Inflammatory macrophage treated with lipopolysaccharide for 1 hour (primary cell): Measurements from ENCODE around the gene PARD6G.

Source experiments
- DNase-seq, 2 donors: peaks; one replicate each; pipeline ENCODE4 v3.0.0-alpha.2; 2020 to 2022

PARD6G gene

DNA sequence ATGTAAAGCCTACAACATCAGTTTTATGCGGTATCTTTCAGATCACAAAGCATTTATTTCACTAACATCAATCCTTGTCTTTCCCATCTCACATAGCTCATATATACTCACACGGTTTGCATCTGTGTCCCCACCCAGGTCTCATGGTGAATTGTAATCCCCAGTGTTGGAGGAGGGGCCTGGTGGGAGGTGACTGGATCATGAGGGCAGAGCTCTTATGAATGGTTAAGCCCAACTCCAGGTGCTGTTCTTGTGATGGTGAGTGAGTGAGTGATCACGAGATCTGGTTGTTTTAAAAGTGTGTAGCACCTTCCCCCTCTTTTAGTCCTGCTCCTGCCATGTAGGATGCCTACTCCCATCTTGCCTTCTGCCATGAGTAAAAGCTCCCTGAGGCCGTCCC, 42.0 kb downstream of the PARD6G start:
- DNase-seq: no peak

DNA sequence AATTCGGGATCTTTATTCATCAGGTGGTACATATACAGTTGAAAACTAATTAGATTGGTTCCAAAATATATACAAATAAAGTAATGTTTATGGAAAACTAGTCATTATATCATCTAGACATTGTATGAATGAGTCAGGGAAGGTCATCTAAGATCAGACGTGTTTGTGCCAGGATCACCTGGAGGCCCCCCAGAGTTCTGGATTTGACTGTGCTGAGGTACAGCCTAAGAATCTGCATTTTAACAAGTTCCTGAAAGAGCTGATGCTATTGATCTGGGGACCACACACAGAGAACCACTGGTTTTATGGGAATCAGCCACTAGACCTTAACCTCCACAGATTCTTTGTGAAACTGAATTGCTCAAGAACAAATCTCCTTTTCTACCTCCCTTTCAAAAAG, 43.2 kb downstream of the PARD6G start:
- no peak for DNase-seq

DNA sequence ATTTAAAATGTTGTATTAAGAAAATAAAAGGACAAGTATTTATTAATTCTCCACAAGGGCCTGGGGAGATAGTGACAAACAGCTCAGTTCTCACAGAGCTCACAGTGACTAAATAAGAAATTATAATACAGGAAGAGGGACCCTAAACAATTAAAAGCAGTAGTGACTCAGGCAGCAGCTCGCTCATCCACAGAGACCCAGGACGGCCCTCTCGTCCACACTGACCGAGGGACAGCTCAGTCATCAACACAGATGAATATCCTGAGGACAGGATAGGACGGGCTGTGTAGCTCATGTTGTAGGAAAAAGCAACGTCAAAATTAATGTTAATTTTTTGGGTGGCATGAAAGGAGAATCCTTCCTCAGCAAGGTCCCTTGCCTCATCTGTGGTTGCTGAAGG, 44.1 kb downstream of the PARD6G start:
- no peak for DNase-seq

DNA sequence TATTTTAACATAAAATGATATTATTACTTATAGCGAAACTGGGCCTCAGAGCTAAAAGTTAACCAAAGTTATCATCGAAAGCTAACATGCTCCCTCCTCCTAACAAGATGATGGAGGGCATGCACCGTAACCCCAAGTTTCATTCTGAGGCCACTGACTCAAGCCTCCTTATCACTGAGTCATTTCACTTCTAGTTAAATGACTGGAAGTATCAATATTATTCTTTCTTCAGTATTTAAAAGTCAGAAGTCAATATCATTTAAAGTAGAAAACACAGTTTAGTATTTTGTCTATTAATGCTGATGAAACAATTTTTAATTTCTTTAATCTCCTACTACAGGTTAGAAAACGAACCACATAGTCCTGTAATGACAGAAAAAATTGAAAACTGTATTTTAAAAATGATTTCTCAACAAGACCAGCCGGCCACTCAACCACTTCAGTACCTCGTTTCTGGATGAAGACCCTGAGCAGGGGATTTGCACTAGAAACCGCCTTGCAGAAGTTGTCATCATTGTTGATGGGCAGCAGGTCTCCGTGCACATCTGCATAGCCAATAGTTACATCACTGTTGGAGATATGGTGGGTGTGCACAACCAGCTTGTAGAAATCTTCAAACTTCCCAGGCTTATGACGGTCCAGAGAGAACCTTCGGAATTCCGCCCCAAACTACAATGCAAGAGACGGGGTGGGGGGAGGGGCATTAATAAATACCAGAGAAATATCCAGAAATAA, 44.9 kb downstream of the PARD6G start:
- no peak for DNase-seq

DNA sequence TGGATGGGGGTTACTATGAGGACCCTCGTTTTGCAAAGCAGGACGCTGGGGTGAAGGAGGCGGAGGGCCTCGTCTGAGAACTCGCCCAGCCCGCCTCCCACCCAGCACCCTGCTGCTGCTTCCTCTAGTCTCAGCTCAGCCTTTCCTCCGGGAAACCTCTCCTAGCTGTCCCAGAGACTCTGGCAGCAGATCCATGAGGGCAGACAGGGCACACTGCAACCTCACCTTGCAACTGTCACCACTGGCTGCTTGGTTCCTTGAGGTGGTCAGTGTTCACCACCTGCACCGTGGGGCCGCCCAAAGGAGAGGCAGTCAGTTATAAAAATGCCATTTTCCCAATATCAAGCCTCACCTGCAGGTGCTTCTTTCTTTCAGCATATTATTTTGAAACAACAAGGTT, 45.6 kb downstream of the PARD6G start:
- DNase-seq: no peak

DNA sequence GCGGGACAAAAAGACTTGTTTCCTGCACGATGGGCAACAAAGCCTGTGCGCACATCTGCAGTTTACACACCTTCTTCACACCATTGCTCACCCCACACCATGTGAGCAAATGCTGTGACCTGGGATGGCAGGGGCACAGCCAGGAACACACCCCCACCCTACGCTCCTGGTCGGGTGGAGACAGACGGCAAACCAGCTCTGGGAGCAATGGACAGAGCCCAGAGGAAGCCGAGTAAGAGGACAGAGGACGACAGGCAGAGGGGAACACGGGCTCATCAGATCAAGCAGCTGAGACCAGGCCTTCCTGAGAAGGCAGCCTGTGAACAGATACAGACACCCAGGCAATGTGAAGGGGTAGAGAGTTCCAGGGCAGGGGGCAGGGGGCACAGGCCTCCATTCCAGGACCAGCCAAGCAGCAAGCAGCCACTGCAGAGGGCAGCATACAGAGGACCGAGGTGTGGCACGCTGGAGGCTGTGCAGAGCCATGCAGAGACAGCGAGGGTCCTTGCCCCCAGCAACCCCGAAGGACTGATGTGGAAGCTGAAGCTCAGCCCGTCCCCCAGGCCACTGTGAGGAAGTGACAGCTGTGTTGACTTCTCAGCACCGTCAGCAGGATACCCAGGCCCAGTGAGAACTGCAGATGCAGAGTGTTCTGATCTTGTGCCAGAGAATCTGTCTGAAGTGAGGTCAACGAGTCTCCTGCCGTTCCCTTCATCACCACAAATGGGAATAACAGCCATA, 46.2 kb downstream of the PARD6G start:
- DNase-seq: no peak

DNA sequence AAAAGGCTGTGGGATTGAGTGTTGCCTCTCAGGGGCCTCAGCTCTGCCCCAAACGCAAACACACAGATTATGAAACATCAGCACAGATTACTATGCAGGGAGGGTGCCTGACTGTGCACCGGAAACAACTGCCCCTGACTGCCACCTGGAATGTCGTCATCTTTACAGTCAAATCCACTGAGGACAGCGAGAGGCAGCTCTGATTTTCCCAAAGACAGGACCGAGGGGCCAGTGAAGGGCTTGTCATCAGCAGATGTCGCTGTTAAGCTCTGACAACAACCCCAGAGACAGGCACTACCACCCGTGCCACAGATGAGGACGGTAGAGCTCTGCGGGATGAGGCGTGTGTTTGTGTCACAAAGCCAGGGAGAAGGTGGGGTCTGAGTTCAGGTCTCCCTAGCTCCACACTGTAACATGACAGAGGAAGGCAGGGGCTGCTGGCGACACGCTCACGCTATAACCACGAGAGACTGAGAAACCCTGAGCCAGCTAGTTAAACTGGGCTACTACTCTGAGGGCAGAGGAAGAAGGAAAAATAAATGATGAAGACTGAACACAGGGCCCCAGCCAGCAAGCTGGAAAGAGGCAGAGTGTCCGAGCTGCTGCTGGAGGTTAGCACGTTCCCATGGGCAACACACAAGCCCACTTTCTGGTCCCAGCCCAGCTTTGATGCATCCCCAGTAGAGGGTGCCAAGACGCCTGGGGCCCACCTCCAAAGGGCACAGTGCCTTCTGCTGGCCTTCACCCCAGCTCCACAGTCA, 47.0 kb downstream of the PARD6G start:
- DNase-seq: no peak

DNA sequence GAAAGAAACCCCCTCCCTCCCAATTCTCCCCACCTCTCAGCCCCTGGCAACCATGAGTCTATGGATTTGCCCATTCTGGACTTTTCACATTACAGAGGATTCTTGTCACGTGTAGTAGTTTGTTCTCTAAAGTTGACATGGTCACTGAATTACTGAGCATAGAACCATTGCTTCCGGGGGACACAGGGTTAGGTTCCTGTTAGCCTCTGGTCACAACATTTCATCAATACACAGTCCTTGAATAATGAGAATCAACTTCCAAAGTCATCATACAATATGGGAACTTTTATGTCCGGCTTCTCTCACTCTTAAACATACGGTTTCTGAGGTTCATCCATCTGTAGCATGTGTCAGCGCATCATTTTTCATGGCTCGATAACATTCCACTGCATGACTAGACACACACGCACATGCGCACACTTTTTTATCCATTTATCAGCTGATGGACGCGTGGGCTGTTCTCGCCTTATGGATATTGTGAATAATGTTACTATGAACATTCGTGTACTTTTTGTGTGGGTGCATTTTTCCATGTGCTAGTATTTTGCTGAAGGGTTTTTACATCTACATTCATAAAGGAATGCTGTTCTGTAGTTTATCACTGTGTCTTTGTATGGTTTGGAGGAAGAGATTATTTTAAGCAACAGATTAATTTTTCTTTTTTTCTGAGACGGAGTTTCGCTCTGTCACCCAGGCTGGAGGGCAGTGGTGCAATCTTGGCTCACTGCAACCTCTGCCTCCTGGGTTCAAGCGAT, 48.1 kb downstream of the PARD6G start:
- DNase-seq: no peak

DNA sequence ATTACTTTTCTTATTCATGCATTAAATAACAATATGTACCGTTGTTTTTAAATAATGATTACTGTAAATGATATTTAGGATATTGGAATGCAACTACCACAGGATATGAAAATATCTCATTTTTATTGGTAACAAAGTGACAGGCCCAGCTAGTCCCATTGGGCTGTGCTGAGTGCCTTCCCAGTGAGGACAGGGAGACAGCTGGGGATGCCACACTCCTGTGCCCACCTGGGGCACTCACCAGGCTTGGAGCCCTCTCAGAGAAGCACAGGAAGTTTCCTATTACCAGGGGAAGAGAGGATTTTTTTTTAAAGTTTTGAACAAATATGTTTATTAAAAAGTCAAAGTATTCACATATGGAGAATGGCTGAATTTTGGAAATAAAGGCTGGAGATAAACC, 48.9 kb downstream of the PARD6G start:
- DNase-seq: no peak

DNA sequence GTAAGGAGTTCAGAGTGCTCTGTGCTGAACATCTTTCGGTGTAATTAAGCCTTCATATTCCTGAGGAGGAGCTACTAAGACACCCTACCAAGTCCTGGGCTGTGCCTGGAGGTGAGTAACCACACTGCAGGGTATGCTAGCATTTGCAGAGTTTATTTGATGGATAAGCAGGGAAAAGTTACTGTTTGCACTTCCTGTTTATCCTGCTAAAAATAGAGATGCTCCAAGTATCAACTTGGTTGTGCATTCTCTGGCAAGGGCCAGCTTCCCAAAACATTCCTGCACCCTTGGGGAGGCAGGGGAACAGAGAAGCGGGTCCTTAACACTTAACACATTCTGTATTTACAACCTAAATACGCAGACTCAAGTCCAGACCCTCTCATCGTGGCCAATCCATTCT, 49.8 kb downstream of the PARD6G start:
- DNase-seq: no peak

DNA sequence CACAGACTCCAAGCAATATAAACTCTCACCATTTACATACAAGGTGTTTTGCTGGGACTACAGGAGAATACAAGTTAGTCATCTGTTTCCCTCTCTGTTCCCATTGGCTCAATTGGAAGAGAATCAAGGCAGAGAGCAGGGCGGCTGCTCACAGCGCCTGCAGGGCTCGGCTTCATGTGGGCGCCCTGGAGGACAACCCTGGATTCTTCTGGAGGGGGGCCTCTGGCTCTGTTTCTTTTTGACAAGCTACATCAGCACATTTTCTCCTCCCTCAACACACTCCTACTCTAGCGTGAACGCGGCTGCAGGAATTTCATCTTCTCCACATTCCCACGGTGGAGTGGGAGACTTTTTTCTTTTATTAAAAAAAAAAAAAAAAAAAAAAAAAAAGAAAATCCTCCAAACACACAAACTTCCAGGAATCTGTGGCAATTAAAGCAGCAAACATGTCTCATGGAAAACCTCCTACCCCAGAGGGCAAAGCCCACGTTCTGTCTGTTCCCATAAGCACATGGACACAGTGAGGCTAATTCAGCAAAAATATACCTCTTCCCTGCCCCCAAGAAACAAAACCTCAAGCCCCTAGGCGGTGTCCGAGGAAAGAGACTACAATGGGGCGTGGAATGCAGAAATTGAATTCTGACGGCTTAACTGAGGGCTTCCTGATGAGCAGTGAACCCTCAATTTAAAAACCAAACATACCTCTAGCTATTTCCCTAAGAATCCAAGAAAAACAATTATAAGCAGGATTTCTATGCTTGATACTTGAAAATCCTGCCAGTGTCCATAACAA, 50.6 kb downstream of the PARD6G start:
- DNase-seq: no peak

DNA sequence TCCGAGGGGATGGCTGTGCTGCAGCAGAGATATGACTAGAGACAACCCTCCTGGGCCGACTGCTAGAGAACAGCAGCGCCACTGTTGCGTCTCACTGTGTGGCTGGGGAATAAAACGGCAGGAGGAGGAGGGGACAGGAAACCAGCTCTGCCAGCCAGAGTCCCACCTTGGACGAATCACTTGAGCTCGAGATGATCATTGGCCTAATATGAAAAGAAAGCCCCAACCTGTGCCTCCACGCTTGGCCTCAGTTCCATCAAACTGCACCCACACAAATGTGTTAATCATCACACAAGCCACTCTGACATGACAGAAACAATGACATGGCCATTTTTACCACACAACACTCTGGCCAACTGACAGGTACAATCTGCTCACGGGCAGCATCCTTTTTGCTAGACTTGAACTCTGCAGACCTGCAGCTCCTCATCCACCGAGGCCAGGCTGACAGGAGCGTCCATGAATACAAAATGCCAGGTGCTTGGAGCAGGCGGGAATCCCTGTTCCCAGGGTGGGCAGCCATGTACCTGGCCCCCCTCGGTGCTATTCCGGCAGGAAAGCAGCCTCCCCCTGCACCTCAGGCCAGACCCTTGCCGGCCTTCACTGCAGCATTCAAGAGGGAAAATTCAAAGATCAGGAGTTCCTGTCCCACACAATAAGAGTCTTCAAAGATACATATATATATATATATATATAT, 52.3 kb downstream of the PARD6G start:
- no peak for DNase-seq

DNA sequence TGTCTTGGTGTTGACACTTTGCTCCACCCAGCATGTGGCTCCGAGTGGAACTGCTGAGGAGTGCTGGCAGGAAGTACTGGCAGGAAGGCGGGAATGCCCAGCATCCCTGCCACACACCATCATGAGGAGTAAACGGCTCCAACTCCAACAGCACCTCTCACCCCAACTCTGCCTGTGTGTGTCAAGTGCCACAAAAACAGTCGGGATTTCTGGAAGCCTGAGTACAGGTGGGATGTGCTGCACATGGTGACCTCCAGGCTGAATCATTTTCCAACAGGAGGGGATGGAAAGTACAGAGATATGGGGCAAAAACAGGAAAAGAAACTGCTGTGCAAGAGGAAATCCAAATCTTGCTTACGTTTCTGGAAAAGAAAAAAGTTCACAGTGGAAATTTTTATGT, 53.6 kb downstream of the PARD6G start:
- DNase-seq: no peak

DNA sequence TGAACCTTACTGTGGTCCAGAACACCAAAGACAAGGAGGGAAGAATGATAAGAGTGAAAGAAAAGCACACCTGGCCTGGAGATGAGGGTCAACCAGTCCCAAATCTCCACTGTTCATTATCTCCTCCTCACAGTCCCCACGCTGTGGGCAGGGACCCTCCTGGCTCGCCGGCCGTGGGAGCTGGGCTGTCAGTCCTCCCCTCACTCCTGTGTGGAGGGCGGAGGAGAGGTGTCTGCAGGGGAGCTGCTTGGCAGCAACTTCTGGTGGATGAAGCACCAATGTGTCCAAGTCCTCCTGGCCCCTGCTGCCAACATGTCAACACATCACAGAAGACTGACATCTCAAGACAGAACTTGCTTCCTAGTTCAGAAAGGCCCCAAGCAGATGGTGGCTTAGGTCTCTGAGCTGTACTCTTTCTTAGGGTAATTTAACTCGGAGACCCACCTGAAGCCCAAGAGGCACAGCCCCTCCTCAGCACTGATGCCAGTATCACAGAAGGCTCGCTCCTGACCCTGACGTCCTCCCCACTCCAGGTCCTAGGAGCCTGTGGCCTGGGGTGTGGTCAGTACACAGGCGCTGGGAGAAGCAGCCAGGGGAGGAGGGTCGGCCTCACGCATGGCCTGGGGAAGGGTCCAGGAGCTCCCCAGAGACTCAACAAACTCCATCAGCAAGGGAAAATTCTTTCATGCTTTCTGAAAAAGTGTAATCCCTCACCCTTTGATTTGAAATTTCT, 54.5 kb downstream of the PARD6G start:
- no peak for DNase-seq

DNA sequence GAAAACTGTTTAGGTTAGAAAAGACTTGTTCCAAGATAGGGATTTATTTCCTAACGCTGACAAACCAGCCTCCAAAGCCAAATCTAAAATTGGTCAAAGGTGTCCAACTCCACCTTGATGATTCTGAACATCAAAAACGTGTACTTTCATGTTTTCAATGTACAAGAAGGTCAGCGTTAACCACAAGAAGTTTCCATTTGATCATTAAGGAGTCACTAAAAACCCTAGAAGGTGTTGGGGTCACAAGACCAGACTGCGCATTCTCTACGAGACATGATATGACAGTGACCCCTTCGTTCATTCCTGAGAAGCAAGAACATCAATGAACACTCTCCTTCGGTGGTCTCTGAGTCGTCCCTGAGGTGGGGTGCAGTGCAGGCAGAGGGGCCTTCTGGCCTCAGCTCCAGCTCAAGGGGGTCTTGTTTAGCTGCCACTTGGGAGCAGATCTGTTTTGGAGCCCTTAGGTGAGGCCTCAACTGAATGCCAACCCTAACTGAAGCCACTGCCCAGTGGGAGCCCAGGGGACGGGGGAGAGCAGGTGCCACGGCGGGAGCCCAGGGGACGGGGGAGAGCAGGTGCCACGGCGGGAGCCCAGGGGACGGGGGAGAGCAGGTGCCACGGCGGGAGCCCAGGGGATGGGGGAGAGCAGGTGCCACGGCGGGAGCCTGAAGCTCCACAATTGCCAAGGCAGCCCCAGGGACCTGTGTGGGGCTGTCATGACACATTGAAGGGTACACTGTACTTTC, 55.2 kb downstream of the PARD6G start:
- no peak for DNase-seq

DNA sequence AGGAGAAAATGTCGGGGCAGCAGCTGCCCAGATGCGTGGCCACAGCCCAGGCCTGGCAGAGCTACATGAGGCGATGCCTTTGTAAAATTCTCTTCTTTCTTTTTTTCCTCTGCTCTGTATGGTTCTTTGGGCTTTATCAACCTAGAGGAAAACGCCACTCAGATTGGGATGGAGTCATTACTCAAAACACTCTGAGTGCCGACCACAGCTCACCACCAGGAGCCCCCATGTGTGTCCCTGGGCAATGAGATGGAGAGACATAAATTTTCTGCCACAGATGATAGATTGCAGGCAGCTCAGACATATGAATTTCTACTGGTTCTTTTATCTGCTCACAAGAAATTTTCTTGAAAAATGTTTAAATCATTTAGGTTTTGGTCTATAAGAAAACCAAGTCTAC, 56.0 kb downstream of the PARD6G start:
- no peak for DNase-seq

DNA sequence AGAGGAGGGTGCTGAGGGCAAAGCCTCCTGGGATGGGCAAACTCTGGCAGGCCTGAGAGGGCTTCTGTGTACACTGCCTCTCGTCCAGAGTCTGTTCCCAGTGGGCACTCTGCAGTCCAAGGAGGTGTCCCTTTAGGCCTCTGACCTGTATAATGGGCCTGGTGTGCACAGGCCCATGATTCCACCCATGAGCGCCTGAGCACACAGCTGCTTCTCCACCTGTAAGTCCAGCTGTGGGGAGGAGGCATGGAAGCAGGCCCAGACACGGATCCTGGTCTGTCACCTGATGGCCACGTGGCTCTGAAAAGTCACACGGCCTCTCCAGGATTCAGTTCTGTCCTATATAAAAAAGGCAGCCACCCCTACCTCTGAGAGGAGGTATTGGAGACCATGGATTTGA, 57.0 kb downstream of the PARD6G start:
- no peak for DNase-seq

DNA sequence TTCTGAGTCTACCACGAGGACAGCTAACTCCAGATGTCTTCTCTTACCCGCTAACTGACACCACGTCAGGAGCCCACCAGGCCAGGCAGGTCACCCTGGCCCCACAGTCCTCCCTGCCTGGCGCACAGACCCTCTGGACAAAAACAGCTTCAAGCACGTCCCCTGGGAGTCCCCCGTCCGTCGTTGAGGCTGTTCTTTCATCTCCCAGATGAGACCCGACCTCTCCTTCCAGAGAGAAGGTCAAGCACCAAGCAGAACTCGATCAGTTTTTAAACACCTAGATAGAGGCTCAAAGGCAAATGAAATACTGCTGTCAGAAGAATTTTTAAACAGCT, 57.8 kb downstream of the PARD6G start:
- no peak for DNase-seq

DNA sequence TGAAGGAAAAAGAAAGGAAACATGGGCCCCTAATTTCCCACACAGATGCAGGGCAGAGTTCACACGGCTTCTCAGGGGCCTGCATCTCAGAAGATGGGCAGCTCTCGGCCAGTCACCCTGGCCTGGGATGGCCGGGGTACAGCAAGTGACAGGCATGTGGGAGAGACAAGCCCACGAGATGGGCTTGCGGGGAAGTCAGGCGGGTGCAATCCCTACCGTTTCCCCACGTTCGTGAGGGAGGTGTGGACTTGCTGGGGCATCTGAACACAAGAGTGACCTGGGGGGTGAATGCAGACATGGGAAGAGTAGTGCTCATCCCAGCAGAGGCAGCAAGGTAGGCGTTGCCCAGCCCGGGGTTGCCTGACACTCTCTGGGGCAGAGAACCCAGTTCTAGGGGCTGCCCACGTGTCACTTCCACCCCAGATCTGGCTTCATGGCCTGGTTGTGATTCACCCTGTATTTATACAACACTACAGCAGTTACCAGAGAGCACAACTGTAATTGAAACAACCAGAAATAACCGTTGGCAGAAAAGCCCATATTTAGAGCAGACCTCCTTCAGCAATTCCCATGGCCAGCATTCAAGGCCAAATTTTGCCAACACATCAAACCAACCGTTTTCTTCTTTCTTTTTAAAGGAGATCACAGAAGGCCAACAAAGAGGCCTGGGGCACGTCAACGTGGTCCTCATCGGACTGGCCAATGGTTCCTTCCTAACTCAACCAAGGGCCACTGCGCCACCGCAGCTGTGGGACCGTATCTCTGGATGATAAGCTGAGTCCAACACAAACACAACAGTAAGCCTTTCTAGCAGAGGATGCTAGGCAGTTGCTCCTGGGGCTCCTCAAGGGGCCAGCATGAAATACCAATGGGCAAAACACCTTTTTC, 58.4 kb downstream of the PARD6G start:
- no peak for DNase-seq
